GM12873 (cell line): ENCODE results near the gene OTUD7B.

Experiments used
- TF ChIP-seq, protein P1 (sequence below): IDR thresholded peaks from 2 replicates; pipeline ENCODE4 v1.5.1; 2012; ENCODE audit warnings: low read depth, mild to moderate bottlenecking, moderate library complexity, low read length, control low read depth; ENCODE audit not compliant: insufficient read depth; ENCODE audit errors: missing control alignments

The OTUD7B gene

DNA sequence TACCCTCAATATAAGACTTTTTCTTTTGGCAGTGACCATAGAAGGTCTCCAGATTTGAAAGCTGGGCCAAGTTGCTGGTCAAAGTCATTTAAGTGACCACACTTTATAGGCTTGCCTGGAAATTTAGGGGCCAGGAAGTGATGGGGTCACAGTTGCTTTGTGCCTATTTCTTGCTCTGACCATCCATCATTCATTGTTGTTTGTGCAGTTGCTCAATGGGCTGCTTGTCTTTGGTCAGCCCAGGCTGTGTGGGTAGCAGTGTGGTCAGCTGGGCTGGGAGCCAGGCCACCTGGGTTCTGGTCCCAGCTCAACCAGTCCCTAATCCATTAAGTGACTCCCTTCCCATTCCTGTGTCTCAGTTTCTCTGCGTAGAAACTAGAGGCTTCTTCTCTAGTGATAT lies 2.1 kb upstream of the OTUD7B start:
- TF ChIP-seq, protein P1, sequence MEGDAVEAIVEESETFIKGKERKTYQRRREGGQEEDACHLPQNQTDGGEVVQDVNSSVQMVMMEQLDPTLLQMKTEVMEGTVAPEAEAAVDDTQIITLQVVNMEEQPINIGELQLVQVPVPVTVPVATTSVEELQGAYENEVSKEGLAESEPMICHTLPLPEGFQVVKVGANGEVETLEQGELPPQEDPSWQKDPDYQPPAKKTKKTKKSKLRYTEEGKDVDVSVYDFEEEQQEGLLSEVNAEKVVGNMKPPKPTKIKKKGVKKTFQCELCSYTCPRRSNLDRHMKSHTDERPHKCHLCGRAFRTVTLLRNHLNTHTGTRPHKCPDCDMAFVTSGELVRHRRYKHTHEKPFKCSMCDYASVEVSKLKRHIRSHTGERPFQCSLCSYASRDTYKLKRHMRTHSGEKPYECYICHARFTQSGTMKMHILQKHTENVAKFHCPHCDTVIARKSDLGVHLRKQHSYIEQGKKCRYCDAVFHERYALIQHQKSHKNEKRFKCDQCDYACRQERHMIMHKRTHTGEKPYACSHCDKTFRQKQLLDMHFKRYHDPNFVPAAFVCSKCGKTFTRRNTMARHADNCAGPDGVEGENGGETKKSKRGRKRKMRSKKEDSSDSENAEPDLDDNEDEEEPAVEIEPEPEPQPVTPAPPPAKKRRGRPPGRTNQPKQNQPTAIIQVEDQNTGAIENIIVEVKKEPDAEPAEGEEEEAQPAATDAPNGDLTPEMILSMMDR, result no peak

DNA sequence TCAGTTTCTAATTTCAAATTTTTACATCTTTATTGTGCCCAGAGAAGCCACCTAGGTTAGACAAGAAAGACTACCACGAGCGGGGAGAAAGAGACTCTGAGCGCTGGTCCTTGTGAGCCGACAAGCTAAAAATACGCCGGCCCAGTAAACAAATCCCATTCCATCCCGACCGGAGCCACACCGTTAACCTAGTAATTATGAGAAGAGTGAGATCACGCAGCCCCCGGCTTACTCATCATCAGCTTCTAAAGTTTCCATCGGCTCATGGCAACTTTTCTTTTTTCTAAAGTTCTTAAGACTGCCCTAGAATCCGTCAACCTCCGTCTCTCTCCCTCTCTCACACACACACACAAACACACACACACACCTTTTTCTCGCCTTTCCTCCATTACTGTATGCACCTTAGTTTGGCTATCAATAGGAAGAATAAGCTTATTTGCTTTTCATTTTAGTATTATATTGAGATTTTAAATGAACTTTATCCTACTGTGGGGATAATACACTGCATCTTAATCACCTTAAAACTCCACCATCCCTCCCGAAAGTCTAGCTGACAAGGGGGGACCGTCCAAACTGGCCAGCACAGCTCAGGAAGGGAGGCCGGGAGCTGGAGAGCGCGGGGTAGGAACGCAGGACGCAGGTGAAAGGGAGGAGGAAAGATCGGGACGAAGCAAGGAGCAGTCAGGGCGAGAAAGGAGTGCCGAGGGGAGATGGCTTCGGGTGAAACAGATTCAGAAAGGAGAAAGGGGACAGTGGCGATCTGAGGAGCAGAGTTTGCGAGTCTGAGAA lies 728 bp downstream of the OTUD7B start:
- TF ChIP-seq, protein P1, result no peak

DNA sequence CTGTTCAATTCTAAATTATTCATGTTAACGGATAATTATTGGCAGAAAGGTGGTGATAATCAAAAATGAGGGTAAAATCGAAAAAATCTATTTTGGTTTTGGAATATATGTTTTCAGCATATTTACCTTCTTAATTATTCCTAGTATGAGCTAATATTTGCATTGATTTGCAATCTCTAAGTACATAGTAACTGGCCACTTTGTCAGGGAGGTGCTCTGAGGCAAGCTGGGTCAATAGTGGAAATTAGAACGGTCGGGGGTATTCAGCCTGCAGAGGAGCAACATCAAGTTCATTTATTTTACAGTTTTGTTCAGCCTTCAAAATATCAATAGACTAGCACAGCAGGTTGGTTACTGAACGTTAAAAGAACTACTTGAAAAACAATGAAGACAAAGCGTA lies 1.8 kb downstream of the OTUD7B start:
- TF ChIP-seq, protein P1, result no peak

DNA sequence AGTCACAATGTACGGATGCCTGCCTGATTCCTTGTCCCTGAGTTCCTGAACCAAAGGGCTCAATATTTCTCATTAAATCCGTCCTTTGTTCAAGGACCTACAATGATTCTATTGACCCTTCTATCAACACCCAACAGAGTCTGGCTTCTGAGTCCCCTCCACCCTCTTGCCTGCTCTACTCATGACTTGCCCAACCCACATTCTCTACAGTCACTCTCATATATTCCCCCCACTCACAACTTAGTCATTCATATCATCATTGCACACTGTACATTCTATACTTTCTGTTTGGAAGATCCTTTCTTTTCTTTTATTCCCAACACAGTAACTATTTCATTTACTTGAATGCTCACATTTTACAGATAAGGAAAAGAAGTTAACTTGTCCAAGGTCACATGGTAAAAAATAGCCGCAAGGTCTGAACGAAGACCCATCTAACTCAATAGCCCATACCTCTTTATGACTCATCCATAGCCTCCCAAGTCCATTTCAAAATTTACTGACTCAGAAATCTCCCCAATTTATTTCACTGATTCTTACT lies 3.6 kb downstream of the OTUD7B start:
- TF ChIP-seq, protein P1, result no peak

DNA sequence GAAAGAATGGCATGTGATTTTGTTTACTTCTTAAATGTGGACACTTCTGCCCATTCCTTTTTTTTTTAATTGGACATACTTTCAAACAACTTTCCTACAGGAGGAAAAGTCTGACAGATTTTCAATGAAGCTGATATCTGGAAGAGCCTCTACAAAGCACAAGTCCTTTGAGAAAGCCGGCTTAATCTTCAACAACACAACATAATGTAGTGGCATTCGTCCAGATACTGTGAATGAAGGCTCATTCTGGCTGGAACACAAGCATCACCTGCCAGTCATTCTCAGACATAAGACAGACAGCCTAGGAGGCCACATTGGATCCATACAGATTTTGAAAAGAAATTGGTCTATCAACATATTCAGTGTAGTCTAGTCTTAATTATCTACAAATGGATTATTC lies 4.9 kb downstream of the OTUD7B start:
- TF ChIP-seq, protein P1, result no peak

DNA sequence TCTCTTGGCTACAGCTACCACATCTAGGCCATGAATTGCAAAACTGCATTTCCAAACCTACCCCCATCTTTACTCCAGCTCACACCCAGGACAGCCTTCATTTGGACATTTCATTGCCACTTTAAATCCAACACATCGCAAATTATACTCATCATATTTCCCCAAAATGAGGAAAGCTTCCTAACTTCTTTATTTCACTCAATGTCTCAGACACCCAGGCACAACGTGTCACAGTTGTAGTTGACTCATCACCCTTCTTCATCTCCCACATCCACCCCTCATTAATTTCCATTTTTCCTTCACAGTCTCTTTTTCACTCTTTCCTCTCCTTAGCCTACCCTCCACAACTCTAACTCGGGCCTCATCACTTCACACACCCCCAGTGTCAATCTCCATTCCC lies 6.7 kb downstream of the OTUD7B start:
- TF ChIP-seq, protein P1, result no peak

DNA sequence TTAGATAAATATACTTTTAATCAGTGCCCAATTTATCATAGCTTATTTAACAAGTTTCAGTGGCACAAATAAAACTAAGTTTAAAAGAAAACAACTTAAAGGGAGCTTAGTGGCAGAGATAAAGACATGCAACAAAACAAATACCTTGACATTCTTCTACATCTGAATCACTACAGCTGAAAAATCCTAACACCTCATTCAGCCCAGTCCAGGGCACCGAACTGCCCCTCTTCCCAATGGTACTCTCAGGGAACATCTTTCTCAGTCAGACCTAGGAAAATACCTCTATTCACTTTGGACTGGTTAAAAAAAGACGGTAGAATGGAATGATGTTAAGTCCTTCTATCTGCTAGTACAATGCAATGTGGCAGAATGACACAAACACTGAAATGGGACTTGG lies 8.3 kb downstream of the OTUD7B start:
- TF ChIP-seq, protein P1, result no peak
